ENCODE measurements around the gene TENM4. TPM values are rescaled to one million over a fixed set of nuclear protein-coding genes. Genes with fewer than 3 reads are reported as not detected.

Gene TENM4
- total RNA-seq, 1 experiment from 2014 or later: 18.7 TPM

DNA sequence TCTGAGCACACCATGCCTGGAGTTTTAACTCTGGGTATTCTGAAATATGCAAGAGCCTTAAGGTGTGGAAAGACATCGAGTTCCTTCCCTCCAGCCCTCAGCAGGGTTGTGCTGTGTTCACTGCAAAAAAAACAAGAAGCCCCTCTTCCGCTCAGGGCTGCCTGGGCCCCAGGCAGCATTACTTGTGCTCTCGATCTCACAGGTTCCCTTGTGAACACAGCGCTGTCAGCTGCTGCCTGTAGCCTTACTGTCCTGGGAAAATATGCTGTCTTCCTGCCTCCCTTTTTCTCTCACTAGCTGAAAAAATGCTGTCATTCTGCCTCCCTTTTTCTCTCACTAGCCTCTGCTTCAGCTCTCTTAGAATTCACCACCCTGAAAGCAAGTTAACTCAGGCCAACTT, 15.7 kb upstream of the TENM4 start:
- DNase-seq (ENCODE audit: low spot score): no peak
- in situ Hi-C loops (cut with HindIII; ENCODE audit: low sequenced_read_pairs): no loop called here

DNA sequence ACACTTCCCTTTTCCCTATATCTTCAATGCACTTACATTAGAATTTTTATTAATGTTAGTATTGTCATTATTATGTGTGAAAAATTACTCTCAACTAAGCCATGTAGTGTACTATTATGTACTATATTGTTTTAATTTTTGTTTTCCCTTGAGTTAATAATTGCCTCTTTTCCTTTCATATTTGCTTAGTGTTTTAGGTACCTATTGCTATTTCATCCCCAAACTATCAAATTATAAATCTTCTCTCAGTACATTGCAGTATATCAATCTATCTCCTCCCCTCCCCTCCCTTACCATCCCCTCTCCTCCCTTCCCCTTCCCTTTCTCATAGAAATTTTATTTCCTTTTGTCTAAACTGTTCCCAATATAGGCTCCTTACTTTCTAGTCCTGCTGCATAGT, 12.8 kb upstream of the TENM4 start:
- in situ Hi-C loops (cut with HindIII; ENCODE audit: low sequenced_read_pairs): no loop called here
- DNase-seq (ENCODE audit: low spot score): no peak

DNA sequence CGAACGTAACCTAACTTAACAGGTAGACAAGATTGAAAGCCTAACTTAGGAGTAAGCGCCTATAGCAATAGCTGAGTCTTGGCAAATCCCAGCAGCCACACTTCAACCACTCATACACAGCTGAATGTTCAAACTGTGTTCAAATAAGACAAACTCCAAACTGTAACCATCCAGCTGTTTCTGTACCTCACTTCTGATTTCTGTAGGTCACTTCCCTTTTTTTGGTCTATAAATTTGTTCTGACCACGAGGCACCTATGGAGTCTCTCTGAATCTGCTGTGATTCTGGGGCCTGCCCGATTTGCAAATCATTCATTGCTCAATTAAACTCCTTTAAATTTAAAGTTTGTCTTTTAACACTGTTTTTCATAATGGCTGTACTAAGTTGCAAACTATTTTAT, 8.2 kb upstream of the TENM4 start:
- in situ Hi-C loops (cut with HindIII; ENCODE audit: low sequenced_read_pairs): no loop called here
- no peak for DNase-seq (ENCODE audit: low spot score)

DNA sequence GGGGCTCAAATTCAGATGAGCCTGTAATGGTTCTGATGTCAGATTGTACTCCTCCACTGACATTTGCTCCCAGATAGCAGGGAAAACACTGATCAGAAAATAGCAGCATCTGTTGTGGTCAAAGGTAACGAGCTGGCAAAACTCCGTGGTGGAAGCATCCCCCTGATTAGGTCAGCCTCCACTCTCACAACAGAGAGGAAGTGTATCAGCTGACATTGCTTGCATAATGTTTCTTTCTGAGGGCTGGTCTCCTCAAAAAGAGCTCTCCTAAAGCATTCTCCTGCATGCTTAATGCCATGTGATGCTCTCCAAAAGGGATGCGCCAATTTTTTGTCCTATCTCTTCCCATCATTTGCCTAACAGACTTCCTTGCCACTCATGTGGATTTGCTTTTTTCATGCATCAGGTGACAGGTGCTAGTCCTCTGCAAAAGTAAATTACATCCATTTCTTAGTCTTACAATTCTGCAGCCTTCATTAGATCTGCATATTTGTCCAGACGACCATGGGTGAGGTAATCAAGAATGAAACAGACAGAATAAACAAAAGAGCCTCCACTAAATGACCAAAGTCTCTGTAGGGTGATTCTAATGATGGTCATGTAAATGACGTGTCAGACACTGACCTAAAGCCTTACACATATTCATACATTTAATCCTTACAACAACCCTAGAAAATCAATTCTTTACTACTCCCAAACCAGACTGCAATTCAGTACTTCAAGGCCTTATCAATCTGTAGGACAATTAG, 6.4 kb upstream of the TENM4 start:
- in situ Hi-C loops (cut with HindIII; ENCODE audit: low sequenced_read_pairs): no loop called here
- DNase-seq (ENCODE audit: low spot score): no peak

DNA sequence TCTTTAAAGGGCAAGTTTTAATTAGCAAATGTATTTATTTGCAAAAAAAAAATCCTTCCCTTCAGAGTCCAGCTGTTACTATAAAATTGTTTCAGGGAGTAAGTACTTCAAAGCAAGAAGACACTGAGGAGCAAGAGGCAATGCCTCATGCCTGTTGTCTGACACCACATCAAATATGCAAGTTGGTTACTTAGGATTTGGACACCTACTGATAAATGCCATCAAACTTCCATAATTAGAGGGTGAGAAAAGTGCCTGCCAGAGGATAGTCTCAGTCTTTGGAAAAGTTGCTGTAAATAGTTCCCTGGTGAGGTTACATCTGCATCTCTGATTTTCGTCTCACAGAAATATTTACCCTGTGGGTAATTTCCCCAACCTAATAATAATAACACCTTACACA, 4.1 kb upstream of the TENM4 start:
- in situ Hi-C loops (cut with HindIII; ENCODE audit: low sequenced_read_pairs): no loop called here
- DNase-seq (ENCODE audit: low spot score): no peak

DNA sequence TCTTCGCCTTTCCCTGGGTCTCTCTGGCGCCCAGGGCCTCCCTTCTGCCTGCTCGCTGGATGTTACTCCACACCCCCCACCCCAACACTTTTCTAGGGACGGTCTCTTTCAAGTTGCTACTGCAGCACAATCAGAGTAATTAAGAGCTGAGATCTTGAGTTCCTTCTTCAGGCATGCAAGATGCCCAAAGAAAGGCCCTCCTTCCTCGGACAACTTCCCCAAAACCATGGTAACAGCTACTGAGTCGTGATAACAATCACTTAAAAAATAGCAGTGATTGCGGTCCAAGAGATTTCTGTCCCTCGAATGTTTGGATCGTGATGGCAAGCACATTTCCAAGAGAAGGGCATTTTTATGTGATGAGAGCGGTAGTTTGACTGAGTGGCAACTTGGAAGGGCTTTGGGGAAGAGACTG, 638 bp upstream of the TENM4 start:
- no peak for DNase-seq (ENCODE audit: low spot score)
- in situ Hi-C loops (cut with HindIII; ENCODE audit: low sequenced_read_pairs): no loop called here

DNA sequence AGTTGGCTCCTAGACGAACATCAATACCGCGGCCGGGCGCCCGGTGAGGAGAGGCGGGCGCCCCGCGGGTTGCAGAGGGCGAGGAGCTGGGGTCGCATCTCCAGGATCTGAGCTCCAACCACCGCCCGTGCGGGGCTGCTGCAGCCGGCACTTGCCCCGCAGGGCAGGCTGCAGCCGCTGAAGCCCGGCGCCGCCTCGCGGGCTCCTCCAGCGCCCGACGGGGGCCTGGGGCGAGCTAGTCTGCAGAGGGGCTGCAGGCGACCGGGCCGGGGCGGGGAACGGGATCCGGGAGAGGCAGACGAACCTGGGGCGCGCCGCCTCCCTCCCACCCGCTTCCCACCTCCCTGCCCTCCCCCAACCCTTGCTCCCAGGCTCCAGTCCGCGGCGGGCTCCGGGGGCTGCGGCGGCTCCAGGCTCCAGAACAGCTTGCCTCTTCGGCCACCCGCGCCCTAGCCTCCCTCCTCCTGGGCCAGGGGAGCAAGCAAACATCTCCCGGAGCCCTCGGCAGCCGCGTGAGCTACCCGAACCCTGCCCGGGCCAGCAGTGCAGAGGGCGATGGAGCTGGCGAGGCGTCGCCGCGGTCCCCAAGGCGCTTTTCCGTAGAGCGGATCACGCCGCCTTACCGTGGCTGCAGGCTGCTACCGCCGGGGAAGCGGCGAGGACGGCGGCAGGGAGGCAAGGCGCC, 802 bp downstream of the TENM4 start:
- no peak for DNase-seq (ENCODE audit: low spot score)
- in situ Hi-C loops (cut with HindIII; ENCODE audit: low sequenced_read_pairs): no loop called here

DNA sequence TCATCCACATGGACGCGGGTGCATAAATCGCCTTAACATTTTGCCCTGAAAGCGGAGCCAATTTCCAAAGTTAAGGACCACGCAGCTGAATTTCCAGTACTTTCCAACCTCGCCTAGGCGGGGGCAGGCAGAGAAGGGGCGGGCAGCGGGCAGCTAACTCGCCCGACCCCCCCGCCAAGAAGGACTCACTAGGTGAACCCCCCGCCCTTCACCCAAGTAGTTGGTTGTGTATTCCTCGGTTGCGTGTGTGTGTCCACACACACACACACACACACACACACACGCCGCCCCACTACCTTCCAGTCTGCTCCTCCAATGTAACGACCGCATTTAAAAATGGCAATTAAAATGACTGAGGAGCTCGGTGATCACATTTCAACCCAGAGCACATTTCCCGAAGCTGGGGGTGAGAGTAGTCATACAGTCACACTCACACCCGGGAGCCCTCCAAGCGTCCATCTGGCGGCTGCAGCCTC, 1.4 kb downstream of the TENM4 start:
- in situ Hi-C loops (cut with HindIII; ENCODE audit: low sequenced_read_pairs): no loop called here
- no peak for DNase-seq (ENCODE audit: low spot score)

DNA sequence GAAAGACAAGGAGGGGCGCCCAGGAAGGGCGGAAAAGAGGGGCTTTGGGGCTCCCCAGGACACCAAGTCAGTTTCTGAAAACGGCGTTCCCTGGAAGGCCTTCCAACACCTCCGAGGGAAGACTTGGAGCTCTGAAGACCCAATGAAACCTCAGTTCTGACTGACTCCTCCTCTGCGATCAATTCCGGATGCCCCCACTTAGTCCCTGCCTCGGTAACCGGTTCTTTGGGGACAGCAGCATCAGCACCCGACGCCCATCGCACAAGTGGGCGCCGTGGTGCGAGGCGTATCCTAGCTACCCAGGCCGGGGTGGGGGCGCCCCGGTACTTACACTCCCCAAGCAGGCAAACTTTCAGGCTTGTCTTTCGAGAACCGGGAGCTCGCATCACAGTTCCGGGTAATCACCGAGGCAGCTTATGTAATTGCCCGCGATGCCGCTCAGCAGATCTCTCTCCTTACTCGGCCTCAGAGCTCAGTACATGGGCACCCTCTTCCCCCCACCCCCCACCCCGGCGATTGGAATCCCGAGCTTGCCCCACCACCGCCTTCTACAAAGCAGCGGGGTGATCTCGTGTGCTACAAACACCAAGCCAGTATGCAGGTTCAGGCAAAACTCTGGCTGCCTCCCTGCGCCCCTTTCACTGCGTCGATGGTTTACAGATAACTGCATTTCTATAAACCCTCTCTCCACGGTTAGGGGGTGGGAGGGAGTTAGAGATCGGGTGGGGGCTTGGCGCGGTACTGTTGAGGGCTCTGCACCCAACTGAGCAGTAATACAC, 2.0 kb downstream of the TENM4 start:
- DNase-seq (ENCODE audit: low spot score): peak; percentile 12
- in situ Hi-C loops (cut with HindIII; ENCODE audit: low sequenced_read_pairs): no loop called here

DNA sequence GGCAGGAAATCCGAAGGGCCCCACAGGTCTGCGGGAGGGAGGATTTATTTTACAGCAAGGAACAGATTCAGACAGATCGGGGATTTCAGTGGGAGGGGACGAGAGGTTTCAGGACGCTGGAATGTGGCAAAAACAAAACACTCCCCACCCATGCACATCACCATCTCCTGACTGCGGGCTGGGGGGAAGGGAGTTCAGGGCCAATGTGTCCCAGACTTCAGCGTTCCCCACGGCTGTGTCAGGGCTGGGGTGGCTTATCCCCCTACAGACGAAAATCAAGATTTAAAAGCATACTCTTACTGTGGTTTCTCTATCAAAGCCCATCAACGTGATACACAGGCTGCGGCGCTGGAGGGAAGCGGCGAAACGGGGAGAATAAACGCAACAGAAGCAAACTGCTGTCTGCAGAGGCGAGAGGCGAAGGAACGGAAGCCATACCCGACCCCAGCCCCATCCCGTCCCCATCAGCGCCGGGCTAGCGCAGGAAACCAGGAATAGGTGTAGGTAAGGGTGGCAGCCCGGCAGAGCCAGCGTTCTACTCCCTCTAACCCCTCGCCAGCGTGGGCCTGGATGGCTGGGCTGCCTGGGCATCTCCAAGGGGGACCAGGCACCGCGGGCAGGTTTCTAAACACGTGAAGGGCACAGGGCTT, 2.7 kb downstream of the TENM4 start:
- DNase-seq (ENCODE audit: low spot score): peak; percentile 9
- in situ Hi-C loops (cut with HindIII; ENCODE audit: low sequenced_read_pairs): no loop called here

DNA sequence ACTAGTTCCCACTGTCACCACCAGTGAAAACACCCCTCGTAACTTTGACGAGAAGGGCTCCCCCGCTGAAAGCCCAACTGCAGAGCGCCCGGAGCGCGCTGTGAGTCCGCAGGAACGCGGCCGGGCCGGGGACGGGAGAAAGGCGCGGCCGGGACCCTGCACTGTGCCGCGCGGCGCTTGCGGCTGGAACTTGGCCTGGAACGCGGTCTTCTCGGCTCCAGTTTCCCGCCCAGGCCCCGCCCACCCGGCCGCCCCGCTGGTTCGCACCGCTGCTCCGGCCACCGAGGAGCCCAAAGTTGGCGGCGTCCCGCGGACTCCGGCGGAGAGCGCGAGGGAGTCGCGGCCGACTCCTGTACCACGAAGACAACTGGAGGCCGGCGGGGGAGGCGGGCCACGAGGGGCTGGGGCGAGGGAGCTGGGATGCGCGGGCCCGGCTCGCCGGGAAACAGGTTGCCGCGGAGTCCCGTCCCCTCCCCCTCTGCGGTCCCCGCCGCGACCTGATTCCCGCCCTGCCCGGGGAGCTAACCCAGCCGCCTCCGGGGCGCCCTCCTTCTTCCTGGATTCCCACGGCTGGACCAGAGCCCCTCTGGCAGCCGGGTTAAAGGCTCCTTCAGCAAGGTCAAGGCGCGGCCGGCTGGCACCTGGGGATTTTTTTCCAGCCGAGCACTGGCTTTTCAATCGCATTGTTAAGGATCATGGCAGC, 3.4 kb downstream of the TENM4 start:
- in situ Hi-C loops (cut with HindIII; ENCODE audit: low sequenced_read_pairs): no loop called here
- DNase-seq (ENCODE audit: low spot score): no peak

DNA sequence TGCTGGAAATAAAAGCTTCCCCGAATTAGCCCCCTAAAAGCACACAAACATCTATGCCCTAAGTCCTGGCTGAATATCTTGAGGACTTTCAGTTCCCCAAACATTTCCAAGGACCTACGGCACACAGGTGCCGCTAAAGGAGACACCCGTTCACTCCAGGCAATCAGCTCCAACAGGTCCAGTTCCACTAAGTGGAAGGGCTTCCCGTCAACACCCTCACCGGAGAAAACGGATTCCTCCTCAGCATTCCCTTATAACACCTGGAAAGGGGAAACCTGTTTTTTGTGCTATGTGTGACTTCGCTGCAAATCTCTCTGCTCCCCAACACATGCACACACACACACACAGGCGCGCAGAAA, 3.9 kb downstream of the TENM4 start:
- DNase-seq (ENCODE audit: low spot score): no peak
- in situ Hi-C loops (cut with HindIII; ENCODE audit: low sequenced_read_pairs): no loop called here

DNA sequence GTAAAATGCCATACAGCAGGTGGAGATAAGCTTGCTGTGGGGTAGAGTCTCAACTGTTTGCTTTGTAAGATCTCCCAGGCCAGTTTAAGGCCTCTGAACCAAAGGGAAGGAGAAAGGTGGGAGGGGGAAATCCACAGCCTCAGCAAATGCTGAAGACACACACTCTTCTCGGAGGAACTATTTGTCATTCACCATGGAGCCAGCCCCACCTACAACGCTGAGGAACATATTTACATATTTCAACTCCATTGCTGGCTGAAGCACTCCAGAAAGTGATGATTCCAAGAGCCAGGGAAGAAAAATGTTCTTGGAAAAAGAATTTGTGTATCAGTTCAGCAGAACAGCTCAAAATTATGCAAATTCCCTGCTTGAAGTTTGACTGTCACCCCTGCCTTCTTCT, 6.5 kb downstream of the TENM4 start:
- in situ Hi-C loops (cut with HindIII; ENCODE audit: low sequenced_read_pairs): no loop called here
- no peak for DNase-seq (ENCODE audit: low spot score)

DNA sequence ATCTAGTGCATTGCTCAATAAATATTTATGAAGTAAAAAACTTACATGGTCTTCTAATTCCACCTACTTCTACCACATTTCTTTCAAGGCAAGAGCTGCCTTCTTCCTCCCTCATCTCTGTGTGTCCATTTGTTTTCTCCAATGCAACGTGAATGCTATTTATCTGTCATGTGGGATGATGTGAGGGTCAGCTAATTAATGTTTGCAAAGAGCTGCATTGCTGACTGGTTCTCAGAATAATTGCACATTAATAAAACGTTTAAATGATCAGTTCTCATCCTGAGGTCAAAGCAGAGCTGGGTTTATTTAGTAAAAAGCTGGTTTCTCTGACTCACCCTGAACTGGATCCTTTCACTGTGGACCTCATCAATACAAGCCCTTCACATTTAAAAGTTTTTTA, 8.7 kb downstream of the TENM4 start:
- DNase-seq (ENCODE audit: low spot score): no peak
- in situ Hi-C loops (cut with HindIII; ENCODE audit: low sequenced_read_pairs): no loop called here

DNA sequence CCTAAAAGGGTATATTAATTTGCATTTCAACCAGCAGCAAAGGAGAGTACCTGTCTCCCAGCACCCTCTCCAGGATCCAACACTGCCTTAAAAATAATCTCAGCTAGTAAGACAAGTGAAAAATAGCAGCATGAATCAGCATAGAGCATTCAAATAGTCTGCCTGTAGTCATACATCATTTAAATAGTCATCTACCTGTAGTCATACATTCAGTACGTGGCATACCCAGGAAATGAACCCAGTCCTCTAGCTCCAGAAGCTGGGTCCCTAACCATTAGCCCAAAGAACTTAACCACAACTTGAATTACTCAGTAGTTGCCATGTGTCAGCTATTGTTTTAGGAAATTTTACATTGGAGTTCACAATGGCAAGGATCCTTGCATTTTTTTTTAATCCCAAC, 9.3 kb downstream of the TENM4 start:
- no peak for DNase-seq (ENCODE audit: low spot score)
- in situ Hi-C loops (cut with HindIII; ENCODE audit: low sequenced_read_pairs): no loop called here

DNA sequence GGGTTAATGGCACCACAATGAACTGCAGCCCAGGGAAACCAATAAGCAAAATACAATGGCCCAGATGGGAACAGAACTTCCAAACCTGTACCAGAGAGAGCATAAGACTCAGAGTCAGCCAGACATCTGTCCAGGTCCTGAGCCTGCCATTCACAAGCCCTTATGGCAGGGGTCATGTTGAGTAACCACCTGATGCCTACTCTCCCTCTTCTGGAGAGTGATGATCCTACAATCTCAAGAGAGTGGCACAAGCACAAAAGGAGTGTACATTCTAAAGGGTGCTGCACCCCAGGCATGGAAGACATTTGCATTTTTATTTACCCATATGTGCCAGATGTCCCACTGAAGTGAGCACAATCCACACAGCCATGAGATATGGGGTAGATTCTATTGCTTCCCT, 10.6 kb downstream of the TENM4 start:
- DNase-seq (ENCODE audit: low spot score): no peak
- in situ Hi-C loops (cut with HindIII; ENCODE audit: low sequenced_read_pairs): no loop called here

DNA sequence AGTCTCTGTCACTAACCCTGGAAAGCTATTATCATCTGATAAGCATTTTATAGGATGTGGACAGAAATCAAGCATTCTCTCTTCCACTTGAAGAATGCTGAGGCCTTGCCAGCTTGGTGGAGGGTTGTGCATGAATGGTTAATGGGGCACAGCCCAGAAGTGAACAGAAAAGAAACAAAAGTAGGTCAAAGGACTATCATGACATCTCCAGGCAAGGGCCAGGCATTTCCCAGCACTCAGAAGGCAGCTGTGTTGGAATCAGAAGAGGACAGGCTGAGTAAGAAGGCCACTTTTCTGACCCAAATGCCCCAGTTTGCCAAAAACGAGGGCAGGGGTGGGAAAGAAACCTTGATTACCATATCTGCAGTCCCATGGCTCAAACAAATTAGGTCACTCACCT, 12.4 kb downstream of the TENM4 start:
- in situ Hi-C loops (cut with HindIII; ENCODE audit: low sequenced_read_pairs): no loop called here
- DNase-seq (ENCODE audit: low spot score): no peak

DNA sequence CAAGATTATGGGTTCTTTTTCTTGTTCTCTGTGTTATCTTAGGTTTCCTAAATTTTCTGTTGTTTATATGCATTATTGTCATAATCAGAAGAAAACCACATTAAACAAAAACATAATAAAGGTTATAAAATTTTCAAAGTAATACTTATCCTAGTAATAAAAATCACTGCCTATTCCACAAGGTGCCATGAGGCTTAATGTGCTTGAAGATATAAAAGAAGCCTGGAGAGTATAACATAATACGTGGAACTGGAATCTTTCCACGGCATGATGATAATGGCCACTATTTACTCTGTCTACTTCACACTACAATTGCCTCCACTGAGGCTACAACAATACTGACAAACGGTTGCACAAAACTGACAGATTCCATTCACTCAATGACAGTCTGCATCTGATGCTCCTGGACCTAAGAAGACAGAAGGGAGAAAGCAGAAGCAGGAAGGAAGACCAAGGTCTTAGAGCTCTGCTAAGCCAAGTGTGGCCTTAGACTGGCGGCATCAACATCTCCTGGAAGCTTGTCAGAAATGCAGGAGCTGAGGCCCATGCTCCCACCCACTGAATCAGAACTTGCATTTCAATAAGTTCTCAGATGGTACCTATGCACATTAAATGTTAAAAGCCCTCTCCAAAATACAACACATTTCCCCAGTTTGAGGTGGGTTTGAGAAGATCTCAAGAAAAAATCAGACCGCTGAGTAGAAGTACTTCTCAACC, 13.1 kb downstream of the TENM4 start:
- DNase-seq (ENCODE audit: low spot score): no peak
- in situ Hi-C loops (cut with HindIII; ENCODE audit: low sequenced_read_pairs): no loop called here

DNA sequence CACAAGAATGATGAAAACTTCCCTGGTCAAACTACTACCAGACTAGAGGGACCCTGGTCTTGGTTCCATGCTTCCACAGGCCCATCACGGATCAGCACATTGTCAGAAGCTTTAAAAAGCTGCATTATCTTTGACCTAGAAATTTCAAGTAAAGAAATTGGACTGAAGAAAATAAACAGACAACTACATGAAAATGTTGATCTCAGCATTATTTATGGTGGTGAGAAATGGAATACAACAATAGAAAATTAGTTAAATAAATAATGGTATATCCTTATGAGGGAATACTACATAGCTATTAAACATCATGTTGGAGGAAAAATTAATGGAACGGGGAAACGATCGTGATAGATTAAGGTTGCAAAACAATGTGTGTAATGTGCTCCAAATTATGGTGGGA, 13.7 kb downstream of the TENM4 start:
- DNase-seq (ENCODE audit: low spot score): no peak
- in situ Hi-C loops (cut with HindIII; ENCODE audit: low sequenced_read_pairs): no loop called here

Data from G401 (cell line).